Left renal pelvis (tissue), 4 donors: ENCODE measurements around the gene B3GALT4. TPM values are rescaled to one million over a fixed set of nuclear protein-coding genes. Genes with fewer than 3 reads are reported as not detected.

Source experiments
- DNase-seq, 4 donors: peaks; one replicate each; pipeline ENCODE4 v3.0.0-alpha.2; 2013; ENCODE audit warnings: low read depth in 4 of 4, low spot score in 3 of 4
- polyA plus RNA-seq, 4 donors: library from polyadenylated mRNA; unstranded; fragments of 120-200 nt; gene quantifications; one replicate each; pipeline ENCODE4 v1.2.1, GENCODE V29; 2013; ENCODE audit not compliant: insufficient read length in 4 of 4

Gene B3GALT4
- polyA plus RNA-seq, 4 donors, result 2.5 to 5.0 (median 3.8) TPM

- DNase-seq, result peak in 3 of 4 donors; percentile 87 to 92 (median 89)
Observed at GRCh38 chr6:33288921-33289783, 12.2 kb downstream of the B3GALT4 start, which contains the start of the genes PFDN6 and WDR46. Gene PFDN6, plus strand, starts transcription at chr6:33289601. Its CDS starts 256 bp downstream, at chr6:33289857. Gene WDR46, minus strand, starts transcription at chr6:33289239. Its CDS starts 69 bp downstream, at chr6:33289170.

GRCh38 chr6:33289784-33290315 lies 12.9 kb downstream of the B3GALT4 start:
- no peak for DNase-seq

- DNase-seq, result no peak
Observed at GRCh38 chr6:33290459-33290858, 13.5 kb downstream of the B3GALT4 start.

GRCh38 chr6:33292996-33293682 lies 16.2 kb downstream of the B3GALT4 start:
- DNase-seq, result no peak

- DNase-seq, result no peak
Observed at GRCh38 chr6:33294086-33294823, 17.3 kb downstream of the B3GALT4 start.

- DNase-seq, result no peak
Observed at GRCh38 chr6:33295621-33296369, 18.9 kb downstream of the B3GALT4 start.

GRCh38 chr6:33296797-33297405 lies 20.0 kb downstream of the B3GALT4 start:
- no peak for DNase-seq

- DNase-seq, result peak in 1 of 4 donors; percentile 33
Observed at GRCh38 chr6:33297406-33297955, 20.6 kb downstream of the B3GALT4 start.

- peak in 1 of 4 donors; percentile 51 for DNase-seq
Observed at GRCh38 chr6:33297956-33298772, 21.2 kb downstream of the B3GALT4 start.

GRCh38 chr6:33298773-33299236 lies 21.9 kb downstream of the B3GALT4 start, which contains the start of gene RGL2:
Gene RGL2, minus strand, starts transcription at chr6:33298942. Its CDS starts 332 bp downstream, at chr6:33298610.
- peak in 1 of 4 donors; percentile 32 for DNase-seq

GRCh38 chr6:33299237-33299944 lies 22.5 kb downstream of the B3GALT4 start:
- DNase-seq, result peak in 2 of 4 donors; percentile 87 to 88

- DNase-seq, result no peak
Observed at GRCh38 chr6:33301877-33302276, 25.0 kb downstream of the B3GALT4 start.

GRCh38 chr6:33304216-33304615 lies 27.3 kb downstream of the B3GALT4 start:
- no peak for DNase-seq

GRCh38 chr6:33305052-33305451 lies 28.1 kb downstream of the B3GALT4 start:
- DNase-seq, result no peak

GRCh38 chr6:33306356-33306755 lies 29.4 kb downstream of the B3GALT4 start:
- DNase-seq, result no peak

- peak in 2 of 4 donors; percentile 28 to 41 for DNase-seq
Observed at GRCh38 chr6:33312361-33313104, 35.6 kb downstream of the B3GALT4 start.
